DMS153 treated with DMSO at 0.1 percent for 48 hours (cell line): ENCODE results near the gene DNASE1.

Experiments
- DNase-seq: peaks from one replicate; lab custom pipeline; 2025; ENCODE audit not compliant: unreplicated experiment; lab: John Stamatoyannopoulos, UW

Gene DNASE1

DNA sequence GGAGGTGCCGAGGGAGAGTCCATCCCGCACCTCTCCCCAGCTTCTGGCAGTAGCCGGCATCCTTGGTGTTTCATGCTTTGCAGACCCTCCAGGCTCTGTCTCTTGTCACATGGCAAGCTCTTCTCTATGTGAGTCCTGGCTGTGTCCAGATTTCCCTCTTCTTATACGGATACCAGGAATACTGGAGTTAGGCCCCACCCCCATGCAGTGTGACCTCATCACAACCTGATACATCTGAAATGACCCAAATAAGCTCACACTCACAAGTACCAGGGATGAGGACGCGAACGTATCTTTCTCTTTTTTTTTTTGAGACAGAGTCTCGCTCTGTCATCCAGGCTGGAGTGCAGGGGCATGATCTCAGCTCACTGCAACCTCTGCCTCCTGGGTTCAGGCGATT is 39.6 kb downstream of the DNASE1 start:
- DNase-seq: no peak

DNA sequence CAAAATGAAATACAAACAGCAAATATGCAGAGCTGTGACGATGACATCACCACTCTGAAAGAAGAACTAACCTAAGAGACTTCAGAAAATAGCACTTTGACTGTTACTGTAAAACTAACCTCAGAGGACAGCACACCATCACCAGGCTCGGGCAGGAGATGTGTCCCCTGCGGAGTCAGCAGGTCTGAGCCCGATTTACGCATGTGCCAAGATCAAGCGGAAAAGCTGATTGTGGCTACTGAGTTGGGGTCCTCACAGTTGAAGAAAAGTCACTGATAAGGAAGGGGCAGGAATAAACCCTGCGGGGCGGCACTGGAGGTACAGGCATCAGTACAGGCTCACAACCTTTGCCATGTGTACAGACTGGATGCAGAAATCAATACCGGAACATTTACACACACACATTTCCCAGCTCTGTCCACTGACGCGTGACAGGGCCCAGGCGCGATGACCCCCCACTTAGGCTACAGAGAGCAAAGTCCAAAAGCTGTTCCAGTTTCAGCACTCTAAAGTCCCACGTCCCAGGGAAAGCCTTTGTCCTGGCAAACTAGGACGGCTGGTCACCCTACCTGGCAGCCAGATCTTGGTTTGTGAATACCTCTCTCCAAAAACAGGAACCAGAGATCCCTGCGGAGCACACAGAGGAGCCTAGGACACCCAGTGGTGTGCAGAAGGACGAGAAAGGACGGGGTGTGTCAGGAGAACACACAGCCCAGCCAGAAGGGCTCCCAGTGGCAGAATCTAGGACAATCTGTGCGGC is 41.3 kb downstream of the DNASE1 start:
- no peak for DNase-seq

DNA sequence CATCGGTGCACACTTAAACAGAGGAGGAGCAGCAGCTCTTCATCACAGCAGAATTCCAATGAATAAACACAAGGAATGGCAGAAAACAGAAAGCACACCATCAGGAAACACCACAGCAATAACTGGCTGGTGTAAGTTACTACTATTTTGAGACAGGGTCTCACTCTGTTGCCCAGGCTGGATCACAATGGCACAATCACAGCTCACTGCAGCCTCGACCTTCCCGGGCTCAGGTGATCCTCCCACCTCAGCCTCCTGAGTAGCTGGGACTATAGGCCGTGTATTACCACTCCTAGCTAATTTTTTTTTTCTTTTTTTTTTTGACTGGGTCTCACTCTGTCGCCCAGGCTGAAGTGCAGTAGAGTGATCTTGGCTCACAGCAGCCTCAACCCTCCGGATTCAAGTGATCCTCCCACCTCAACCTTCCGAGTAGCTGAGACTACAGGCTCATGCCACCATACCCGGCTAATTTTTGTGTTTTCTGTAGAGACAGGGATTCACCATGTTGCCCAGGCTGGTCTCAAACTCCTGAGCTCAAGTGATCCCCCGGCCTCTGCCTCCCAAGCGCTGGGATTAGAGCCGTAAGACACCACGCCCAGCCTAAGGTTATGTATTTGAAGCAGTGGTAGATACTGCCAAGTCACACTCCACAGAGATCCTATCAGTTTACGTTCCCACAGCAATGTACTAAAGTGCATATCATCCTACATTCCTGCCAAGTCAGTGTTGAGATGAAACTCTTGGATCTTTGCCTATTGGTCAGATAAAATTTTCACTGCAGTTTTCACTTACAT is 42.1 kb downstream of the DNASE1 start:
- DNase-seq: no peak

DNA sequence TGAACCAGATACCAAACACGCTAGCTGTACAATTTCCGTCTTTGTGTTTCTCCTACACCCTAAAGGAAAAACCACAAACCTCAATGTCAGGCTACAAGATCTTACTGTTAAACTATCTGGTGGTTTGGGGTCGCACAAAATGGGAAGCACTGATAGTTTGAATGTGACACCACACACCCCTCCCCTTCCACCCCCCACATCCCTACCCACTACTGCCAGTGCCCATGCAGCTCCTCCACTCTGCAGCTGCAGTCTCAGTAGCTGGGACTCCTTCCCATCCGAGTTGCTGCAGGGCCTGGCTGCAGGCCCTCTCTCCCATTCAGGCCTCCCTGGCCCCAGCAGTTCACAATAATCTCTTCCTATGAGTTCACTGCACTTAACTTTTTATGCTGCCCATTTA is 44.5 kb downstream of the DNASE1 start:
- DNase-seq: no peak

DNA sequence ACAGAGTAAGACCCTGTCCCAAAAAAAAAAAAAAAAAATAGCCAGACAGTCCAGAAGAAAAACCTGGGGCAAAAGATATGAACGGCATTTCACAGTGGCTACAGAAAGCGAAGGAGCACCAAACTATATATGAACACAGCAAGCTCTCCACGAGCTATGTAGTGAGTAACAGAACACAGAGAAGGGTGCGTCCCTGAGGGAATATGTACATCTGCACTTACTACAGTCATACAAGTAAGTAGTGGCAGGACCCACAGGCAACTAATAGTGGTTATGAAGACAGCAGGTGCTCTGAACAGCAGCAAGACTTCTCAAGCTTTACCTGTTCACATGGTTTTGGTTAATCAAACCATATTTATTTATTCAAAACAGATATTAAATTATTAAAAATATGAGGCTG is 47.0 kb downstream of the DNASE1 start:
- no peak for DNase-seq

DNA sequence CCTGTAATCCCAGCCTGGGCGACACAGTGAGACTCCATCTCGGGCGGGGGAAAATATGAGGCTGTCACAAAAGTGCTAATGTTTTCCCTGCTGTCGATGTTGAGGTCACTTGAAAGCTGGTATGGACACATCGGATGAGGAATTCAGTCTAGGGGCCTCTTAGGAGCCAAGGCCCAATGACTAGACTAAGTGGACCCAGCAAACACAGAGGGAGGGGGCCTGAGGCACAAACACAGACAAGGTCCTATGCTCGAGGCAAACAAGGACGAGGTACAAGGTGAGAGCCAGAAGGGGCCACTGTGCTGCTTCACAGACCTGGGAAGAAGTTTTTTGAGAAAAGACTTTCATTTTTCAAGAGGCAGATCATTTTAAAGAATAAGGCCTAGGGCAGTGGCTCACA is 47.6 kb downstream of the DNASE1 start:
- DNase-seq: no peak

DNA sequence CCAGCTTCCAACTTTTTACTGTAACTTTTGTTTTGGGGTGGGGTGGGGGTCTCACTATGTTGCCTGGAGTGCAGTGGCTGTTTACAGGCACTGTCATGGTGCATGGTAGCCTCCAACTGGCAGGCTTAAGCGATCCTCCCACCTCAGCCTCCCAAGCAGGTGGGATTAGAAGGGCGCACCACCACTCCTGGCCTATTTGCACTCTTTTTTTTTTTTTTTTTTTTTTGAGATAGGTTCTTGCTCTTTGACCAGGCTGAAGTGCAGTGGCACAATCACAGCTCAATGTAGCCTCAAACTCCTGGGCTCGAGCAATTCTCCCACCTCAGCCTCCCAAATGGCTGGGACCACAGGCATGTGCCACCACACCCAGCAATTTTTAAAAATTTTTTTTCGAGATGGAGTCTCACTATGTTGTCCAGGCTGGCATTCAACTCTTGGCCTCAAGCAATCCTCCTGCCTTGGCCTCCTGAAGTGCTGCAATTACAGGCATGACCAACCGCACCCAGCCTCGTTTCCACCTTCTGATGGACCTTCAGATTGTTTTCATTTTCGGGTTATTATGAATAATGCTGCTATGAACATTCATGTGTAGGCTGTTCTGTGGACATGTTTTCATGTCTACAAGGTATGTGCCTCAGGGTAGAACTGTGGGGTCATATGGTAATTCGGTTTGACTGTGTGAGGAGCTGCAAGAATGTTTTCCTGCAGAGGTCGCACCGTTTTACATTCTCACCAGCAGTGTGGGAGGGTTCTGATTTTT is 51.9 kb downstream of the DNASE1 start:
- no peak for DNase-seq
